WTC11 (cell line): ENCODE measurements around the gene RFC4. TPM values are rescaled to one million over a fixed set of nuclear protein-coding genes. Genes with fewer than 3 reads are reported as not detected.

ENCODE experiments used
- AFF4 ChIP-seq: sonication (generic); formaldehyde crosslinking; IDR thresholded peaks from 2 replicates; pipeline ENCODE4 v1.8.1; 2023; ENCODE audit warnings: mild to moderate bottlenecking, missing genetic modification reagents, borderline replicate concordance
- AR ChIP-seq: fragments of 250-450 bp; sonication (Bioruptor Pico); IDR thresholded peaks from 2 replicates; pipeline ENCODE4 v1.9.0; 2021; ENCODE audit warnings: mild to moderate bottlenecking
- ARID4B ChIP-seq: sonication (generic); formaldehyde crosslinking; IDR thresholded peaks from 2 replicates; pipeline ENCODE4 v1.8.0; 2023; ENCODE audit warnings: missing genetic modification reagents, mild to moderate bottlenecking, borderline replicate concordance
- E2F1 ChIP-seq: sonication (generic); formaldehyde crosslinking; IDR thresholded peaks from 2 replicates; pipeline ENCODE4 v1.8.0; 2022; ENCODE audit warnings: mild to moderate bottlenecking, missing genetic modification reagents
- ESRRA ChIP-seq: sonication (generic); formaldehyde crosslinking; IDR thresholded peaks from 2 replicates; pipeline ENCODE4 v1.8.1; 2022; ENCODE audit warnings: mild to moderate bottlenecking, missing genetic modification reagents, borderline replicate concordance
- FOXK1 ChIP-seq: sonication (generic); formaldehyde crosslinking; IDR thresholded peaks from 2 replicates; pipeline ENCODE4 v1.8.0; 2022; ENCODE audit warnings: mild to moderate bottlenecking, moderate library complexity, missing genetic modification reagents
- HMGXB4 ChIP-seq: sonication (generic); formaldehyde crosslinking; IDR thresholded peaks from 2 replicates; pipeline ENCODE4 v1.8.1; 2023; ENCODE audit warnings: mild to moderate bottlenecking, moderate library complexity, missing genetic modification reagents
- PRRX2 ChIP-seq: fragments of 250-450 bp; sonication (Bioruptor Pico); IDR thresholded peaks from 2 replicates; pipeline ENCODE4 v1.8.0; 2021; ENCODE audit warnings: mild to moderate bottlenecking
- SMAD4 ChIP-seq: sonication (generic); formaldehyde crosslinking; IDR thresholded peaks from 2 replicates; pipeline ENCODE4 v1.8.0; 2022; ENCODE audit warnings: mild to moderate bottlenecking, missing genetic modification reagents
- SP1 ChIP-seq: sonication (generic); formaldehyde crosslinking; conservative IDR thresholded peaks from 2 replicates; pipeline ENCODE4 v1.8.1; 2022; ENCODE audit warnings: missing genetic modification reagents
- STAT6 ChIP-seq: sonication (generic); formaldehyde crosslinking; conservative IDR thresholded peaks from 2 replicates; pipeline ENCODE4 v1.8.1; 2023; ENCODE audit warnings: mild to moderate bottlenecking, low read depth, missing genetic modification reagents, moderate library complexity
- ZBTB21 ChIP-seq: sonication (generic); formaldehyde crosslinking; IDR thresholded peaks from 2 replicates; pipeline ENCODE4 v1.8.1; 2023; ENCODE audit warnings: mild to moderate bottlenecking, missing genetic modification reagents, borderline replicate concordance
- ZNF138 ChIP-seq: sonication (generic); formaldehyde crosslinking; conservative IDR thresholded peaks from 2 replicates; pipeline ENCODE4 v1.8.1; 2022; ENCODE audit warnings: mild to moderate bottlenecking, moderate library complexity, missing genetic modification reagents
- total RNA-seq: library from RNA; stranded (reverse); gene quantifications from 3 replicates; pipeline ENCODE4 v1.2.3, GENCODE V29; 2021
- TF ChIP-seq, protein P1 (sequence below): sonication (generic); formaldehyde crosslinking; IDR thresholded peaks from 2 replicates; pipeline ENCODE4 v1.8.0; 2022; ENCODE audit warnings: mild to moderate bottlenecking, missing genetic modification reagents
- TF ChIP-seq, protein P2 (sequence below): sonication (generic); formaldehyde crosslinking; IDR thresholded peaks from 2 replicates; pipeline ENCODE4 v1.8.0; 2023; ENCODE audit warnings: mild to moderate bottlenecking, missing genetic modification reagents

The RFC4 gene
- total RNA-seq, 1 experiment from 2014 or later = 104 TPM

GRCh38 chr3:186789554-186790260 lies 16.6 kb downstream of the RFC4 start (continued):
- TF ChIP-seq AFF4 (CRISPR knock-in tag) (no peak), AR (CRISPR knock-in tag) (peak; percentile 72), ZNF138 (no peak), STAT6 (CRISPR knock-in tag) (no peak), ARID4B (no peak), E2F1 (no peak), SMAD4 (CRISPR knock-in tag) (no peak), SP1 (CRISPR knock-in tag) (no peak), FOXK1 (no peak), HMGXB4 (CRISPR knock-in tag) (no peak), PRRX2 (no peak; the same call in 1 of the 2 replicates), ESRRA (CRISPR knock-in tag) (no peak), ZBTB21 (CRISPR knock-in tag) (no peak)
- TF ChIP-seq, protein P1, sequence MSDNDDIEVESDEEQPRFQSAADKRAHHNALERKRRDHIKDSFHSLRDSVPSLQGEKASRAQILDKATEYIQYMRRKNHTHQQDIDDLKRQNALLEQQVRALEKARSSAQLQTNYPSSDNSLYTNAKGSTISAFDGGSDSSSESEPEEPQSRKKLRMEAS (CRISPR knock-in tag) = no peak
- TF ChIP-seq, protein P2, sequence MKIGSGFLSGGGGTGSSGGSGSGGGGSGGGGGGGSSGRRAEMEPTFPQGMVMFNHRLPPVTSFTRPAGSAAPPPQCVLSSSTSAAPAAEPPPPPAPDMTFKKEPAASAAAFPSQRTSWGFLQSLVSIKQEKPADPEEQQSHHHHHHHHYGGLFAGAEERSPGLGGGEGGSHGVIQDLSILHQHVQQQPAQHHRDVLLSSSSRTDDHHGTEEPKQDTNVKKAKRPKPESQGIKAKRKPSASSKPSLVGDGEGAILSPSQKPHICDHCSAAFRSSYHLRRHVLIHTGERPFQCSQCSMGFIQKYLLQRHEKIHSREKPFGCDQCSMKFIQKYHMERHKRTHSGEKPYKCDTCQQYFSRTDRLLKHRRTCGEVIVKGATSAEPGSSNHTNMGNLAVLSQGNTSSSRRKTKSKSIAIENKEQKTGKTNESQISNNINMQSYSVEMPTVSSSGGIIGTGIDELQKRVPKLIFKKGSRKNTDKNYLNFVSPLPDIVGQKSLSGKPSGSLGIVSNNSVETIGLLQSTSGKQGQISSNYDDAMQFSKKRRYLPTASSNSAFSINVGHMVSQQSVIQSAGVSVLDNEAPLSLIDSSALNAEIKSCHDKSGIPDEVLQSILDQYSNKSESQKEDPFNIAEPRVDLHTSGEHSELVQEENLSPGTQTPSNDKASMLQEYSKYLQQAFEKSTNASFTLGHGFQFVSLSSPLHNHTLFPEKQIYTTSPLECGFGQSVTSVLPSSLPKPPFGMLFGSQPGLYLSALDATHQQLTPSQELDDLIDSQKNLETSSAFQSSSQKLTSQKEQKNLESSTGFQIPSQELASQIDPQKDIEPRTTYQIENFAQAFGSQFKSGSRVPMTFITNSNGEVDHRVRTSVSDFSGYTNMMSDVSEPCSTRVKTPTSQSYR (CRISPR knock-in tag) = no peak
